Uterus (tissue), 4 donors: ENCODE data around the gene CLSTN1. TPM values are rescaled to one million over a fixed set of nuclear protein-coding genes. Genes with fewer than 3 reads are reported as not detected.

Experiments
- DNase-seq, 2 donors: peaks; one replicate each; pipeline ENCODE4 v3.0.0-alpha.2; 2019 to 2020
- H3K27ac ChIP-seq, 2 donors: fragments of 200-600 bp; sonication (generic); 1 replicate in 1 of 2; 2 replicates in 1 of 2; pipeline ENCODE4 v1.5.1; 2016 to 2018
- H3K27me3 ChIP-seq, 2 donors: fragments of 200-600 bp; sonication (generic); one replicate each; pipeline ENCODE4 v1.5.1; 2018 to 2019; ENCODE audit warnings: control low read depth in 1 of 2
- H3K36me3 ChIP-seq, 2 donors: fragments of 200-600 bp; sonication (generic); one replicate each; pipeline ENCODE4 v1.5.1; 2019; ENCODE audit warnings: control low read depth in 1 of 2
- H3K4me1 ChIP-seq, 2 donors: fragments of 200-600 bp; sonication (generic); one replicate each; pipeline ENCODE4 v1.5.1; 2018 to 2019; ENCODE audit warnings: control low read depth in 1 of 2
- H3K4me3 ChIP-seq, 2 donors: fragments of 200-600 bp; sonication (generic); 1 replicate in 1 of 2; 2 replicates in 1 of 2; pipeline ENCODE4 v1.5.1; 2018 to 2019; ENCODE audit warnings: mild to moderate bottlenecking in 1 of 2
- H3K9me3 ChIP-seq, 2 donors: fragments of 200-600 bp; sonication (generic); one replicate each; pipeline ENCODE4 v1.5.1; 2019; ENCODE audit warnings: control low read depth in 1 of 2
- CTCF ChIP-seq, 4 experiments: fragments of 200-600 bp in 2 of 4; fragments of 450-650 bp in 2 of 4; sonication (generic) in 2 of 4; IDR thresholded peaks; one replicate each; pipeline ENCODE4 v1.5.1; 2016 to 2019; ENCODE audit warnings: antibody characterized with exemption in 4 of 4, mild to moderate bottlenecking in 2 of 4, moderate library complexity in 1 of 4
- POLR2A ChIP-seq, 2 donors: fragments of 450-650 bp; IDR thresholded peaks; one replicate each; pipeline ENCODE4 v1.6.1; 2016; ENCODE audit warnings: antibody characterized with exemption in 2 of 2, mild to moderate bottlenecking in 1 of 2, moderate library complexity in 1 of 2
- intact Hi-C: fragments of 100-400 bp; cut with DNase I; formaldehyde crosslinking; loops from one replicate; pipeline ENCODE4 v1.15.1; 2023; ENCODE audit warnings: low total_unique reads
- total RNA-seq, 4 donors: library from RNA; depleted of rRNA in 3 of 4; stranded (reverse); fragments of >200 nt in 3 of 4; gene quantifications; one replicate each; pipeline versions ENCODE4 v1.1.0 to v1.2.4, GENCODE V29; 2014 to 2023
- donor health status: DM: yes; HTN: yes; CAD: no.

Gene CLSTN1
- total RNA-seq, 4 donors from 2014 or later = 46.8 to 184 (median 94.0) TPM

DNA sequence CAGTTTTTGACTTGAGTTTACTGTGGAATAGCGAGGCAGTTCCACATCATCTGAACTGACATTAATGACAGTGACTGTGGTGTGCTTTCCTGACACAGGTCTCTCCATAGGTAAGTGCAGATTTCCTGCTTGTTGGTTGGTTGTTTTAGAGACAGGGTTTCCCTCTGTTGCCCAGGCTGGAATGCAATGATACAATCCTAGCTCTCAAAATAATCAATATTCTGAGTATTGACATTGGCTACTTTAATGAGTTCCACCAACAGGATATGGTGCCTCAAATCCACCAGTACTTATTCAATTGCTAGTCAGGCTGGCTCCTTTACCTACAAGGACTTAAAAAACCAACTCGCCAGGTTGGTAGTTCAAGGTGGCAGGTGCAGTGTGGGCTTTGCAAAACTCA is 63.8 kb downstream of the CLSTN1 start:
- DNase-seq = no peak
- TF ChIP-seq POLR2A (IDR thresholded peaks at IDR 0.05) (no peak), CTCF (IDR thresholded peaks at IDR 0.05) (no peak)
- H3K36me3 ChIP-seq = no peaks in the 10 kb centered on the region
- H3K9me3 ChIP-seq = no peaks in the 10 kb centered on the region
- H3K27ac ChIP-seq = no peak overlapping the region
- no peaks in the 10 kb centered on the region for H3K4me1 ChIP-seq
- no peaks in the 10 kb centered on the region for H3K27me3 ChIP-seq
- intact Hi-C loops = no loop called here
- H3K4me3 ChIP-seq = no peak overlapping the region

DNA sequence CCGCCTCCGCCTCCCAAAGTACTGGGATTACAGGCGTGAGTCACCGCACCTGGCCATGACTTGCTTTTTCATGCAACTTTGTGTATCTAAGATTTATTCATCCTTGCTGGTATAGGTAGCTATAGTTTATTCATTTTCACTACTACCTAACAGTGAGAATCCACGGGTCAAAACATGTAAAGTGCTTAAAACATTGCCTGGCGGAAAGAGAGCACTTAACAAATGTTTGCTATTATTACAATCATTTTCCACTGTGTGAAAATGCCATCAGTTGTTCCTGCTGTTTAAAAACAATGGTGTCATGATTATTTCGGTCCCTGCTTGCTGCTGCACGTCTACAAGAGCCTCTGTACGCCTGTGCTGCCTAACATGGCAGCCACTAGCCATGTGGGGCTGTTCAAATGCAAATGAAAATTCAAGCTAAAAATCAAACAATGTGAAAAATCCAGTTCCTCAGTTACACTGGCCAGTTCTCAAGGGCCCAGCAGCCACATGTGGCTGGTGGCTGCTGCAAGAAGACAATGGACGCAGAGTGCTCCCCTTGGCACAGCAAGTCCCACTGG is 65.1 kb downstream of the CLSTN1 start:
- Histone ChIP-seq H3K27me3 (no peaks in the 10 kb centered on the region), H3K9me3 (no peaks in the 10 kb centered on the region), H3K27ac (no peak overlapping the region), H3K36me3 (no peaks in the 10 kb centered on the region), H3K4me3 (no peak overlapping the region), H3K4me1 (no peaks in the 10 kb centered on the region)
- intact Hi-C loops = no loop called here
- no peak for TF ChIP-seq POLR2A (IDR thresholded peaks at IDR 0.05)
- TF ChIP-seq CTCF (IDR thresholded peaks at IDR 0.05) = no peak
- no peak for DNase-seq

DNA sequence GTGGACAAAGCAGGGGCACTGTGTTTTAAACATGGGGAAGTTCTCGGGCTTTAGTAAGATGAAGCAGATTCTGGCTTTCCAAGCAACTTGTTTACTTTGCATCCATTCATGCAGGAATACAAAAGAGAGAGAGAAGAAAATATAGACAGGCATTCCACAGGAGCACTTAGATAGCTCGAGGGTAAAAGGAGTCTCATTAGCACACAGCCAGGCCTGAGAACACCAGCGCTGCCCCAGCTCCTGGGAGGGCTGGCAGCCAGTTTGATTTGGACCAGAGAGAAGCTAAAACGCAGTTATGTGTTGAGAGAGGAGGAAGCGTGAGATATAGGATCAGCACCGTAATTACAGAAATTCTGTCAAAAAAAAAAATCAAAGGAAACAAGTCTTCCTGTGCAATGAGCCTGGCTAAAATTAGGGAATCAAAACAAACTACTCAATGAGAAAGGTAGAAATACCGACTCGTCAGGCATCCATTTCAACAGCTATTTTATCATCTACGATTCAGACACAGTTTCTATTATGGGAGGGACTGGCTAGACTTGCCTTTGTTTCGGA is 68.2 kb downstream of the CLSTN1 start:
- Histone ChIP-seq H3K36me3 (no peaks in the 10 kb centered on the region), H3K27ac (no peak overlapping the region), H3K27me3 (no peaks in the 10 kb centered on the region), H3K9me3 (no peaks in the 10 kb centered on the region), H3K4me1 (no peaks in the 10 kb centered on the region), H3K4me3 (no peak overlapping the region)
- DNase-seq = no peak
- intact Hi-C loops = no loop called here
- TF ChIP-seq CTCF (IDR thresholded peaks at IDR 0.05) (no peak), POLR2A (IDR thresholded peaks at IDR 0.05) (no peak)

- H3K27me3 ChIP-seq = no peaks in the 10 kb centered on the region
- H3K4me3 ChIP-seq = no peak overlapping the region
- intact Hi-C loops = no loop called here
- H3K36me3 ChIP-seq = no peaks in the 10 kb centered on the region
- peak; percentile 41 to 52 for DNase-seq
- H3K4me1 ChIP-seq = no peaks in the 10 kb centered on the region
- no peak overlapping the region for H3K27ac ChIP-seq
- no peaks in the 10 kb centered on the region for H3K9me3 ChIP-seq
- TF ChIP-seq POLR2A (IDR thresholded peaks at IDR 0.05) (no peak), CTCF (IDR thresholded peaks at IDR 0.05) (no peak)
These were observed 70.6 kb downstream of the CLSTN1 start for GRCh38 chr1:9753121-9753531.

GRCh38 chr1:9751971-9752370 is 71.8 kb downstream of the CLSTN1 start:
- no peaks in the 10 kb centered on the region for H3K4me1 ChIP-seq
- H3K9me3 ChIP-seq = no peaks in the 10 kb centered on the region
- H3K36me3 ChIP-seq = no peaks in the 10 kb centered on the region
- no peak overlapping the region for H3K4me3 ChIP-seq
- no peak for DNase-seq
- no peak for TF ChIP-seq POLR2A (IDR thresholded peaks at IDR 0.05)
- no peak for TF ChIP-seq CTCF (IDR thresholded peaks at IDR 0.05)
- no peaks in the 10 kb centered on the region for H3K27me3 ChIP-seq
- intact Hi-C loops = no loop called here
- H3K27ac ChIP-seq = no peak overlapping the region
